Skeletal muscle cell (primary cell): Measurements from ENCODE around the gene TRIM67.
"Not testable (repeated sequence)": the region's sequence is repeated elsewhere in the genome, so short reads cannot be mapped to it uniquely, and the experiment has no call there.

Experiments used
- DNase-seq: peaks from one replicate; pipeline ENCODE4 v3.0.0-alpha.2; 2010; ENCODE audit warnings: low read depth
- H3K4me3 ChIP-seq: 2 replicates; pipeline ENCODE4 v1.5.1; 2011; ENCODE audit warnings: low read depth, mild to moderate bottlenecking, control low read depth, low read length, moderate library complexity

TRIM67 gene

GRCh38 chr1:231155808-231156207 lies 6.0 kb upstream of the TRIM67 start:
- no peak for DNase-seq

DNA sequence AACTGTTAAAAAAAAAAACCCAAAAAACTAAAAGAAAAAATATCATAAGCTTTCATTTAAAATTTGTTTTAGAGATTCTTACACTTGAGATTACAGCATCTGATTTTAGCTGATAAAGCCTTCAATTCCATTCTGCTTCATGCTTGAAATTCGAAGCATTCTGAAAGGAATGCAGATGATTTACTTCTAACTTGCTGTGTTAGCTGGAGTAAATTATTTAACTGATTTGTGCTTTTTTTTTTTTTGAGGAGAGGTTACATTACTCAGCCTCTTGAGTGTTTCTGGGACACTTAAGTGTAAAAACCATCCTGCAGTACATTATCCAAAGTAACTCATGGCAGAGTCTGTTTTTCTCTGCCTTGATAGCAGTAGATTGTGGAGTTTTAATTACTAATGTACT lies 4.5 kb upstream of the TRIM67 start:
- no peak for DNase-seq
- no peak overlapping the region for H3K4me3 ChIP-seq

More at GRCh38 chr1:231155808-231156207, 6.0 kb upstream of the TRIM67 start:
- no peak overlapping the region for H3K4me3 ChIP-seq

DNA sequence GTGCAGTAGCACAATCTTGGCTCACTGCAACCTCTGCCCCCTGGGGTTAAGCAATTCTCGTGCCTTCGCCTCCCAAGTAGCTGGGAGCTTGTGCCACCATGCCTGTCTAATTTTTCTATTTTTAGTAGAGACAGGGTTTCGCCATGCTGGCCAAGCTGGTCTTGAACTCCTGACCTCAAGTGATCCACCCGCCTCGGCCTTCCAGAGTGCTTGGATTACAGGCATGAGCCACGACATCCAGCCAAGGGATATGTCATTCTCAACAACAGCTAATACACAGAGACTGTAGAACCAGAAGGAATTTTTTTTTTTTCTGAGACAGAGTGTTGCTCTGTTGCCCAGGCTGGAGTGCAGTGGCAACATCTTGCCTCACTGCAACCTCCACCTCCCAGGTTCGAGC lies 3.7 kb upstream of the TRIM67 start:
- H3K4me3 ChIP-seq = not testable (repeated sequence)

DNA sequence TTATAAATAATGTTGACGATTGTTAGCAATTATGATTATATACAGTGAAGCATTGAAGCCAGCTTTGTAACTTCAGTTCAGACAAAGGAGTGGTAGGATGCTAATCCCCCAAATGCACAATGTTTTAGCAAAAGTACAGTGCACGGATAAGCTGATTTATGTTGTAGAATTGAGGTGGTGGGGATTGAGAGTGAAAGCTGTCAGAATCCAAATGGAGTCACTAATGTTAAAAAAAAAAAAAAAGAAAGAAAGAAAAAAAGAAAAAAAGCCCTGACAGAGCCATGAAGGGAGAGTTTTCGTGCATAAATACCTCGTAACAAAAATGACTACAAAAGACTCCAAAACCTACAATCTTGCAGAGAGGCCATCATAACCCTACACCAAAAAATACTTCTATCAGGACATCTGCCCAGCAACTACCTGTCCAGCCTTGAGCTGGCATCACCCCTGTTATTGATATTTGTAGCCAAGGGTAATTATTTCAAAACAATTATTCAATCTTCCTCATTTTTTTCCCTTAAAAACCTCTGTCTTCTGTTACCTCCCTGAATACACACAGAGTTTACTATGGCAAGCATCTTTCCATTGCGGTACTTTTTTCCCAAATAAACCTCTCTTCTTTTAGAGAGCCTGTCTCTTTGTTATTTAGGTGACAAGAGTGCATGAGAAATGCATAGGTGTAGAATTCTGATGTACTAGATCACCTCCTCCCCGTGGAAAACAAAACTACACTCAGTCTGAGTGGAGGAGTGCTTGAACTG lies 2.5 kb upstream of the TRIM67 start:
- no peak overlapping the region for H3K4me3 ChIP-seq
- no peak for DNase-seq

More for the DNA sequence above, 3.7 kb upstream of the TRIM67 start:
- not testable (repeated sequence) for DNase-seq

GRCh38 chr1:231159963-231160761 lies 1.7 kb upstream of the TRIM67 start:
- DNase-seq = no peak
- no peak overlapping the region for H3K4me3 ChIP-seq

DNA sequence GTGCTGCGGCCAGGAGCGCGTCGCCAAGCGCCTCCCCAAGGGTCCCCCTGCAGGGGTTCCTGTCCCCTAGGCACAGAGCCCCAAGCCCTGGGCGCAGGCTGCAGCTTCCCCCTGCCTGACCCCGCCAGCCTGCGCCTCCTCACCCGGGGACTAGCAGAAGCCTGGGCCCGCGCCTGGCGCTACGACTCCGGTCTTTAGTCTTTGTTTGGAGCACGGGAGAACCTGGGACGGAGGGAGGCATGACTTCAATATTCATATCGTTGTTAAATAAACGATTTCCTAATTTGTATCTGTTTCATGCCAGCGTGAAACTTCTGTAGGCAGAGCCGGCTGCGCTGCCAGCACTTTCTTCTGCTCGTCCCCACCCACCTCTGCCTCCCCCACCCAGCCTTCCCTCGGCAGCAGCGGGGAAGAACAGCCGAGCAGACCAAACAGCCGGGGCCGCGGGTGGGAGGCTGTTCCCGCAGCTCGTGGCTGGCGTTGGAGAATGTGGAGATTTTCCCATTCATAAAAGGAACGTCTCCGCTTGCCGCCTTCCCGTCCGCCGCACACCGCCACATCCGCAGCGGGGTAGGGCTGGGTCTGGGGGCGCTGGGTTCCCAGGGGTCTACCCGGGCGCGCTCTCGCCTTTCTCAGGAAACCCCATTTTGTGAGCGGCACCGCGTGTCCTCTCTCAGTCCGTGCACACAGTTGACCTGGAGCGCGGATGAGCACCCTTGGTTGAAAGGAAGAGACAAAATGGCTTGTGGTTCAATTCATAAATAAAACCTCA lies 777 bp upstream of the TRIM67 start:
- DNase-seq = no peak
- H3K4me3 ChIP-seq = peak overlapping the region; percentile 38

GRCh38 chr1:231162297-231162969 lies 575 bp downstream of the TRIM67 start:
- DNase-seq = no peak
- H3K4me3 ChIP-seq = peak overlapping the region; percentile 38

GRCh38 chr1:231162970-231163829 lies 1.3 kb downstream of the TRIM67 start:
- peak overlapping the region; percentile 38 for H3K4me3 ChIP-seq
- no peak for DNase-seq

DNA sequence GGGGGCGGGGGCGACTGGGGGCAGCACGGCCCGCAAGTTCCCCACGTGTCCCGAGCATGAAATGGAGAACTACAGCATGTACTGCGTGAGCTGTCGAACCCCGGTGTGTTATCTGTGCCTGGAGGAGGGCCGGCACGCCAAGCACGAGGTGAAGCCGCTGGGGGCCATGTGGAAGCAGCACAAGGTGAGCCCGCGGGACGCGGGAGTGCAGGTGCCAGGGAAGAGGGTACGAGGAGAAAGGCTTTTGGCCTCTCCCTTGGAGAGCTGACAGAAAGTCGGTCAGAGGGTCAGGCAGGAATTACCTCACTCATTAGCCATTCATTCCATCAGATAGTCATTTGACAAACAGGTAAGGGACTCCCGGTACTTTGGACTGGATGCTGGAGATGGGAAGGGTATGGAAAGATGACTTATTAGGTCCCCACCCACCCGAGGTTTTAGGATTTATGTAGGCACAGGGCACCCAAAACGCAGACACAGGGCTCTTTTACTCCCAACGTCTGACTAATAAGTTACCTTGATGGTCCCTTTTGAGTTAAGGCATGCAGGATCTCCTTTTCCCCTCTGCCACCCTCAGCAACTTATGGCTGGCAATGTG lies 2.1 kb downstream of the TRIM67 start:
- DNase-seq = no peak
- no peak overlapping the region for H3K4me3 ChIP-seq

DNA sequence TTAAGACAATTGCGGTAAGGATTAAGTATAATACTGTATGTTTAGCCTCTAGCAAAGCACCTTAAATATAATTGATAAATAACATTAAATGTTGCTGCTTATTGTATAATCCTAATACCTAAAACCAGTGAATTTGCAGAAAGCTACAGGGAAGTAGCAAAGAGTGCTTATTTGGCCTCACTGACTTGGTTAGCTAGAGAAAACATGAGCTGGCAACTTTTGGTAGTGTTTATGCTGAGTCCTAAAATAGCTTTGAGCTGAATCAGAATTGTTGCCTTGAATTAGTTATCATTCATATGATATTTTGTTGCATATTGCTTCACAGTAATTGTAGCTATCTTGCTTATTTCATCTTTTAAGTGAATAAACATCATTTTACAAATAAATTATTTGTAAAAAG lies 3.5 kb downstream of the TRIM67 start:
- no peak for DNase-seq

DNA sequence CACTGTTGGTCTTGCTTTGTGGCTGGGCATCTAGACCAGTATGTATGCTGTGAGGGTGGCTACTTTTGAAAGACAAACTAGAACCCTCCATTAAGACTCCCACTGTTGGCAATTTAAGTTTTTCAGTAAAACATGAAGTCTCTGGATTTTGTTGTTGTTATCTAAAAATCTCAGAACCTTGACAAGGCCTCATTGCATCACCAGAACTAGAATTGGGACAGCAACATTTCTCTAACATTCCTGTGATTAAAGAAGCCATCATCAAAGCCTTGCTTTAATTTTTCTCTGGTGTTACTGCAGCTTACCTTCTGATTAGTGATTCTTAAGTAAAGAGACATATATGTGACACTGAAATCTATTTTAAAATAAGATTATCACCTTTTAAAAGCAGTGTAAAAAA lies 4.5 kb downstream of the TRIM67 start:
- no peak overlapping the region for H3K4me3 ChIP-seq
- no peak for DNase-seq

More for the DNA sequence above, 3.5 kb downstream of the TRIM67 start:
- H3K4me3 ChIP-seq = no peak overlapping the region

DNA sequence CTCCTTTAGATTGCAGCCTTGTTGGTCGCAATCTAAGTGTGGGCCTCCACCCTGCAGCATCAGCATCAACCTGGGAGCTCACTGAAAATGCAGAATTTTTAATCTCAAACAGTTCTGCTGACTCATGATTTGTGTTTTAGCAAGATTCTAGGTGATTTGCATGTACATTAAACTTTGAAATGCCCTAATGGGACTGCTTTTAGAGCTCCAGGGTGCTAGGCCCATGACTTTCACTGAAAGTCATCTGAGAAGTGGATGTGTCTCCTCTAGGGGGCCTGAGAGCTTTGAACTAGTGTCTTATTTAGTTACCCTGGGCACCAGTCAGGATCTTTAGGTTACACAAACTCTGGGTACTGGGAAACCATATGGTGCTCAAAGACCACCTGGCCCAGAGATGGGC lies 9.0 kb downstream of the TRIM67 start:
- no peak for DNase-seq
- H3K4me3 ChIP-seq = no peak overlapping the region

DNA sequence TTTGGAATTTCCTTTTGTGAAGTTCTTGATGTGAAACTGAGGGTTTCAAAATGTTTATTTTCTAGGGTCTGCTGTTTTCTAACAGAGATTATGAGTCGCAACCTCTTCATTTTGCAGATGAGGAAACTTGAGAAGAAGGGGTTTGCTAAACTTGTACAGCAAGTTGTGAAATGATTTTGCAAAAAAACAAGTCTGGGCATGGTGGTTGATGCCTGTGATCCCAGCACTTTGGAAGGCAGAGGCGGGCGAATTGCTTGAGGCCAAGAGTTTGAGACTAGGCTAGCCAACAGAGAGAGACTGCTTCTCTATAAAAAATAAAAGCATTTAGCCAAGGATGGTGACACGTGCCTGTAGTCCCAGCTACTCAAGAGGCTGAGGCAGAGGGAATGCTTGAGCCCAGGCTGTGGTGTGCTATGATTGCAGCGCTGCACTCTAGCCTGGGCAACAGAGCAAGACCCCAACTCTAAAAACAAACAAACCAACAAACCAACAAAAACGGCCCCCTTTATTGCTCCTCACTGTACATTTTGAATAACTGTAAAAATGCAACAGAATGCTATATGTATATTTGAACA lies 9.9 kb downstream of the TRIM67 start:
- DNase-seq = peak; percentile 4
- no peak overlapping the region for H3K4me3 ChIP-seq

DNA sequence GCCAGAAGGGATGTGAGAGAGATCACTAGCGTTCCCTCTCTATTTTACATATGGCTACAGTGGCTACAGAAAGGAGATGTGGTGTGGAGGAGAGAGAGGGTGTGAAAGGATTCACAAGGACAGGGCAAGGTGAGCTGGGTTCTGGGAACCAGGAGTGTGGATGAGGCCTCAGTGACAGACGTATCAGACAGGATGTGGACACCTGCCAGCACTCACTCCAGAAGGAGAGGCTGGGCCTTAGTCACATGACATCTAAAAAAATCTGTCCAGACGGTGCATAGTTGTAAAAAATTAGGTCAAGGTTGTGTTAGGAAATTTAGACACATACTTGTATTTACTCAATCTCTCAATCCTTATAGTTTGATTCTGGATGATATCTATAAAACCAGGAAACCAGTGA lies 10.6 kb downstream of the TRIM67 start:
- no peak for DNase-seq
- H3K4me3 ChIP-seq = no peak overlapping the region

DNA sequence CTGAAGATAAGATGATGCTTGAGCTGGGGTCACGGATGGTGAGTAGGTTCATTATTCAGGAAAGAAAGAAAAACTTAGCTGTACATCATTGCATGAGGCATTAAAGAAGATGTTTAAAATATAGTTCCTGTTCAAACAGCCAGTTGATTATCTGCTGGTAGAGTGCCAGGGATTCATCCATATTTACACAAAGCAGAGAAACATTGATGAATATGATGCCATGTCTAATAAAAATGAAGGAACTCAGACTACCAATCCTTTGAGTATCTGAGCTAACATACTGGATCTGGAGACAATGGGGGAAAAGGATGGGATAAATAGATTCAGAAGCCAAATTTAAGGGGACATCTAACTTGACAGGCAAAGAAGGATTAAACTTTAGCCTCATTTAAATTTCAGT lies 14.6 kb downstream of the TRIM67 start:
- no peak for DNase-seq
- no peak overlapping the region for H3K4me3 ChIP-seq

DNA sequence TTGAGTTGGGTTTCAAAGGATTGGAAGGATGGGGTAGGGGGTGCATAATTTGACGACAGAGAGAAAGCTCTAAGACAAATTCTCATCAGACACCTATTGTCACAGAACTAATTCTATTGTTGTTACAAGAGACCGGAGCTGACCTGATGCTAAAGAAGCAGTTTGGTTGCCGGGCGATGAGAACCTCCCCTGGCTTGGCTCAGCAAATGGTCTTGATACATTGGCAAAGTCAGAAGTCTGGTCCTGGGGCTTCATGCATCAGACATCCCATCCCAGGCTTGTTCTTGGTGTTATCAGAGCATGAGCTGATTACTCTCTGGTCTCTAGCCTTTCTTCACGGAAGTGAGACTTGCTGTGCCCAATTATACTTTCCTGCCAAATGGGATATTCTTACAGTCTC lies 15.4 kb downstream of the TRIM67 start:
- no peak overlapping the region for H3K4me3 ChIP-seq
- DNase-seq = no peak

- H3K4me3 ChIP-seq = no peak overlapping the region
- no peak for DNase-seq
Measured at GRCh38 chr1:231177936-231178335, 16.1 kb downstream of the TRIM67 start.

DNA sequence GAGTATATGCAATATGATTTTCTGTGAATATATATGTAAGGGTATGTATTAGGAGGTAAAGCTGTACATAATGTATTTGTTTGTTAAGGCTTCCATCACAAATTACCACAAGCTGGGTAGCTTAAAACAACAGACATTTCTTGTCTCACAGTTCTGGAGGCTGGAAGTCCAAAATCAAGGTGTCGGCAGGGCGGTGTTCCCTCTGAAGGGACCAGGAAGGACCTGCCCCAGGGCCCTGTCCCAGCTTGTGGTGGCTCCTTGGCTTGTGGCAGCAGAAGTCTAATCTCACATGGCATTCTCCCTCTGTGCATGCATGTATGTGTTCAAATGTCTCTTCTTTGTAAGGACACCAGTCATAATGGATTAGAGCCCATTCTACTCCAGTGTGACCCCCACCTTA lies 17.1 kb downstream of the TRIM67 start:
- no peak for DNase-seq
- H3K4me3 ChIP-seq = no peak overlapping the region
